SK-N-MC (cell line): ENCODE results near the gene ZDHHC5.

Source experiments
- DNase-seq: peaks from one replicate; pipeline ENCODE4 v3.0.0-alpha.2; 2011; ENCODE audit warnings: low read depth, low spot score
- H3K27ac ChIP-seq: fragments of 200-600 bp; sonication (generic); 2 replicates; pipeline ENCODE4 v1.5.1; 2016; ENCODE audit warnings: mixed run types
- H3K36me3 ChIP-seq: fragments of 200-600 bp; sonication (generic); 2 replicates; pipeline ENCODE4 v1.6.1; 2017; ENCODE audit warnings: antibody characterized with exemption, low read length, mixed read lengths; ENCODE audit not compliant: insufficient read depth
- H3K4me3 ChIP-seq: fragments of 200-600 bp; sonication (generic); 2 replicates; pipeline ENCODE4 v1.5.1; 2016
- H3K9ac ChIP-seq: fragments of 200-600 bp; sonication (generic); 2 replicates; pipeline ENCODE4 v1.8.0; 2017; ENCODE audit warnings: mixed run types, mixed read lengths; ENCODE audit not compliant: insufficient read length
- H3K9me3 ChIP-seq: fragments of 200-600 bp; sonication (generic); 2 replicates; pipeline ENCODE4 v1.6.1; 2017; ENCODE audit warnings: low read depth, mild to moderate bottlenecking, antibody characterized with exemption, low read length, moderate library complexity, mixed read lengths
- EZH2 ChIP-seq: fragments of 200-600 bp; sonication (generic); IDR thresholded peaks from one replicate; pipeline ENCODE4 v1.6.1; 2017; ENCODE audit warnings: antibody characterized with exemption
- FOXP2 ChIP-seq: optimal IDR thresholded peaks from 2 replicates; pipeline ENCODE3; 2011; ENCODE audit warnings: mild to moderate bottlenecking, moderate library complexity; ENCODE audit not compliant: insufficient read depth; ENCODE audit errors: extremely low read length, control extremely low read depth
- POLR2AphosphoS5 ChIP-seq: IDR thresholded peaks from 2 replicates; pipeline ENCODE4 v1.6.1; 2012; ENCODE audit warnings: mild to moderate bottlenecking, low read depth, low read length, borderline replicate concordance

Gene ZDHHC5

GRCh38 chr11:57633394-57634070, 34.4 kb upstream of the ZDHHC5 start:
- Histone ChIP-seq H3K9me3 (no peaks in the 10 kb centered on the region), H3K36me3 (no peaks in the 10 kb centered on the region), H3K4me3 (no peak overlapping the region), H3K9ac (no peak overlapping the region), H3K27ac (no peak overlapping the region)
- TF ChIP-seq FOXP2: no peak
- TF ChIP-seq POLR2AphosphoS5: no peak
- no peak for TF ChIP-seq EZH2
- DNase-seq: no peak

- Histone ChIP-seq H3K4me3 (no peak overlapping the region), H3K9ac (no peak overlapping the region)
Measured at GRCh38 chr11:57634311-57634710, 33.6 kb upstream of the ZDHHC5 start.

GRCh38 chr11:57635246-57635645, 32.7 kb upstream of the ZDHHC5 start:
- Histone ChIP-seq H3K27ac (no peak overlapping the region), H3K36me3 (0 out of 2 replicates have a peak, but pooled peaks cover 3% of the 10 kb centered on the region), H3K9ac (no peak overlapping the region), H3K9me3 (no peaks in the 10 kb centered on the region), H3K4me3 (no peak overlapping the region)
- DNase-seq: no peak
- no peak for TF ChIP-seq EZH2
- no peak for TF ChIP-seq POLR2AphosphoS5
- TF ChIP-seq FOXP2: no peak

More at GRCh38 chr11:57634311-57634710, 33.6 kb upstream of the ZDHHC5 start:
- Histone ChIP-seq H3K9me3 (no peaks in the 10 kb centered on the region), H3K36me3 (no peaks in the 10 kb centered on the region), H3K27ac (no peak overlapping the region)
- DNase-seq: no peak
- TF ChIP-seq POLR2AphosphoS5: no peak
- no peak for TF ChIP-seq EZH2
- no peak for TF ChIP-seq FOXP2

GRCh38 chr11:57637626-57638004, 30.3 kb upstream of the ZDHHC5 start:
- no peak for DNase-seq
- Histone ChIP-seq H3K36me3 (0 out of 2 replicates have a peak, but pooled peaks cover 3% of the 10 kb centered on the region), H3K4me3 (peak overlapping the region; percentile 97), H3K9me3 (no peaks in the 10 kb centered on the region), H3K9ac (peak overlapping the region; percentile 95), H3K27ac (peak overlapping the region; percentile 48; the same call in 1 of the 2 replicates)
- TF ChIP-seq EZH2 (no peak), FOXP2 (no peak), POLR2AphosphoS5 (no peak)

GRCh38 chr11:57638005-57638781, 29.7 kb upstream of the ZDHHC5 start:
- Histone ChIP-seq H3K9me3 (no peaks in the 10 kb centered on the region), H3K9ac (peak overlapping the region; percentile 95), H3K36me3 (0 out of 2 replicates have a peak, but pooled peaks cover 3% of the 10 kb centered on the region), H3K4me3 (peak overlapping the region; percentile 97), H3K27ac (peak overlapping the region; percentile 93)
- no peak for DNase-seq
- TF ChIP-seq EZH2: no peak
- peak; percentile 82 for TF ChIP-seq POLR2AphosphoS5

- H3K9me3 ChIP-seq: no peaks in the 10 kb centered on the region
- H3K27ac ChIP-seq: peak overlapping the region; percentile 93
- peak overlapping the region; percentile 95 for H3K9ac ChIP-seq
- 0 out of 2 replicates have a peak, but pooled peaks cover 3% of the 10 kb centered on the region for H3K36me3 ChIP-seq
- peak overlapping the region; percentile 97 for H3K4me3 ChIP-seq
- DNase-seq: no peak
- TF ChIP-seq FOXP2 (no peak), POLR2AphosphoS5 (no peak), EZH2 (no peak)
Measured at GRCh38 chr11:57638811-57639320, 29.0 kb upstream of the ZDHHC5 start.

- H3K9ac ChIP-seq: peak overlapping the region; percentile 73
Measured at GRCh38 chr11:57639321-57640067, 28.4 kb upstream of the ZDHHC5 start.

GRCh38 chr11:57640068-57640800, 27.7 kb upstream of the ZDHHC5 start:
- Histone ChIP-seq H3K9ac (peak overlapping the region; percentile 73), H3K27ac (peak overlapping the region; percentile 92), H3K4me3 (peak overlapping the region; percentile 97), H3K9me3 (no peaks in the 10 kb centered on the region), H3K36me3 (0 out of 2 replicates have a peak, but pooled peaks cover 3% of the 10 kb centered on the region)
- TF ChIP-seq POLR2AphosphoS5 (peak; percentile 22), EZH2 (no peak)
- no peak for DNase-seq

More at GRCh38 chr11:57639321-57640067, 28.4 kb upstream of the ZDHHC5 start:
- H3K4me3 ChIP-seq: peak overlapping the region; percentile 97
- H3K36me3 ChIP-seq: 0 out of 2 replicates have a peak, but pooled peaks cover 3% of the 10 kb centered on the region
- peak overlapping the region; percentile 92 for H3K27ac ChIP-seq
- H3K9me3 ChIP-seq: no peaks in the 10 kb centered on the region
- DNase-seq: peak; percentile 66
- TF ChIP-seq POLR2AphosphoS5 (peak; percentile 76), EZH2 (no peak)
